Nephron (organoid): Measurements from ENCODE around the gene PSMD12.
"Not testable (repeated sequence)": the region's sequence is repeated elsewhere in the genome, so short reads cannot be mapped to it uniquely, and the experiment has no call there.

ENCODE experiments used
- H3K27ac Mint-ChIP-seq, 3 experiments: 2 replicates each; pipeline ENCODE4 v1.8.0; 2020; ENCODE audit warnings: mixed read lengths in 3 of 3, mild to moderate bottlenecking in 2 of 3, moderate library complexity in 1 of 3
- H3K27me3 Mint-ChIP-seq: 2 replicates; pipeline ENCODE4 v1.8.0; 2021; ENCODE audit warnings: low read depth, mild to moderate bottlenecking, moderate library complexity, mixed read lengths
- H3K36me3 Mint-ChIP-seq: 2 replicates; pipeline ENCODE4 v1.8.0; 2020; ENCODE audit warnings: low read depth, mixed read lengths
- H3K4me1 Mint-ChIP-seq: 2 replicates; pipeline ENCODE4 v1.8.0; 2020; ENCODE audit warnings: mixed read lengths
- H3K4me3 Mint-ChIP-seq, 3 experiments: 2 replicates each; pipeline ENCODE4 v1.8.0; 2020; ENCODE audit warnings: mild to moderate bottlenecking in 3 of 3, mixed read lengths in 3 of 3, moderate library complexity in 2 of 3
- H3K9me3 Mint-ChIP-seq: 2 replicates; pipeline ENCODE4 v1.8.0; 2020; ENCODE audit warnings: mixed read lengths
- TF ChIP-seq, protein P1 (sequence below), 3 experiments: fragments of 200-600 bp; sonication (generic); IDR thresholded peaks; one replicate each; pipeline ENCODE4 v1.5.0; 2021; ENCODE audit warnings: antibody characterized with exemption in 3 of 3; ENCODE audit not compliant: unreplicated experiment in 3 of 3

PSMD12 gene

GRCh38 chr17:67390006-67390645, 23.7 kb upstream of the PSMD12 start:
- TF ChIP-seq, protein P1, sequence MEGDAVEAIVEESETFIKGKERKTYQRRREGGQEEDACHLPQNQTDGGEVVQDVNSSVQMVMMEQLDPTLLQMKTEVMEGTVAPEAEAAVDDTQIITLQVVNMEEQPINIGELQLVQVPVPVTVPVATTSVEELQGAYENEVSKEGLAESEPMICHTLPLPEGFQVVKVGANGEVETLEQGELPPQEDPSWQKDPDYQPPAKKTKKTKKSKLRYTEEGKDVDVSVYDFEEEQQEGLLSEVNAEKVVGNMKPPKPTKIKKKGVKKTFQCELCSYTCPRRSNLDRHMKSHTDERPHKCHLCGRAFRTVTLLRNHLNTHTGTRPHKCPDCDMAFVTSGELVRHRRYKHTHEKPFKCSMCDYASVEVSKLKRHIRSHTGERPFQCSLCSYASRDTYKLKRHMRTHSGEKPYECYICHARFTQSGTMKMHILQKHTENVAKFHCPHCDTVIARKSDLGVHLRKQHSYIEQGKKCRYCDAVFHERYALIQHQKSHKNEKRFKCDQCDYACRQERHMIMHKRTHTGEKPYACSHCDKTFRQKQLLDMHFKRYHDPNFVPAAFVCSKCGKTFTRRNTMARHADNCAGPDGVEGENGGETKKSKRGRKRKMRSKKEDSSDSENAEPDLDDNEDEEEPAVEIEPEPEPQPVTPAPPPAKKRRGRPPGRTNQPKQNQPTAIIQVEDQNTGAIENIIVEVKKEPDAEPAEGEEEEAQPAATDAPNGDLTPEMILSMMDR (IDR thresholded peaks at IDR 0.05; ENCODE audit: unreplicated experiment in 3 of 3) = no peak
- no peak overlapping the region for H3K4me3 Mint-ChIP-seq
- no peaks in the 10 kb centered on the region for H3K9me3 Mint-ChIP-seq
- no peaks in the 10 kb centered on the region for H3K36me3 Mint-ChIP-seq
- peaks cover 9% of the 10 kb centered on the region for H3K4me1 Mint-ChIP-seq
- peak overlapping the region in 2 of 3 experiments; percentile 14 to 31 for H3K27ac Mint-ChIP-seq
- H3K27me3 Mint-ChIP-seq = no peaks in the 10 kb centered on the region

- no peaks in the 10 kb centered on the region for H3K27me3 Mint-ChIP-seq
- H3K27ac Mint-ChIP-seq = no peak overlapping the region
- no peak overlapping the region for H3K4me3 Mint-ChIP-seq
- H3K36me3 Mint-ChIP-seq = no peaks in the 10 kb centered on the region
- TF ChIP-seq, protein P1 (IDR thresholded peaks at IDR 0.05; ENCODE audit: unreplicated experiment in 3 of 3) = no peak
- peaks cover 9% of the 10 kb centered on the region for H3K4me1 Mint-ChIP-seq
- no peaks in the 10 kb centered on the region for H3K9me3 Mint-ChIP-seq
These were observed 22.6 kb upstream of the PSMD12 start for GRCh38 chr17:67388986-67389385.

DNA sequence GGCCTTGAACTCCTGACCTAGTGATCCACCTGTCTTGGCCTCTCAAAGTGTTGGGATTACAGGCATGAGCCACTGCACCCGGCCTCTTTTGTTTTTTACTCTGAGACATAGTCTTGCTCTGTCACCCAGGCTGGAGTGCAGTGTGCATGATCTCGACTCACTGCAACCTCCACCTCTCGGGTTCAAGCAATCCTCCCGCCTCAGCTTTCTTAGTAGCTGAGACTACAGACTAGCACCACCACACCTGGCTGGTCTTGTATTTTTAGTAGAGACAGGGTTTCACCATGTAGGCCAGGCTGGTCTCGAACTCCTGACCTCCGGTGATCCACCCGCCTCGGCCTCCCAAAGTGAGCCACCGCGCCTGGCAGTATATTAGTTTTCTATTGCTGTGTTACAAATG, 22.2 kb upstream of the PSMD12 start:
- not testable (repeated sequence) for H3K9me3 Mint-ChIP-seq, H3K27ac Mint-ChIP-seq, H3K27me3 Mint-ChIP-seq, H3K36me3 Mint-ChIP-seq, H3K4me1 Mint-ChIP-seq, H3K4me3 Mint-ChIP-seq

GRCh38 chr17:67386965-67387551, 20.7 kb upstream of the PSMD12 start:
- Mint-ChIP-seq H3K9me3 (no peaks in the 10 kb centered on the region), H3K36me3 (peaks cover 3% of the 10 kb centered on the region), H3K4me3 (no peak overlapping the region), H3K27ac (no peak overlapping the region), H3K27me3 (no peaks in the 10 kb centered on the region), H3K4me1 (peaks cover 10% of the 10 kb centered on the region)
- TF ChIP-seq, protein P1 (IDR thresholded peaks at IDR 0.05; ENCODE audit: unreplicated experiment in 3 of 3) = peak; percentile 63 to 77 (median 64)

DNA sequence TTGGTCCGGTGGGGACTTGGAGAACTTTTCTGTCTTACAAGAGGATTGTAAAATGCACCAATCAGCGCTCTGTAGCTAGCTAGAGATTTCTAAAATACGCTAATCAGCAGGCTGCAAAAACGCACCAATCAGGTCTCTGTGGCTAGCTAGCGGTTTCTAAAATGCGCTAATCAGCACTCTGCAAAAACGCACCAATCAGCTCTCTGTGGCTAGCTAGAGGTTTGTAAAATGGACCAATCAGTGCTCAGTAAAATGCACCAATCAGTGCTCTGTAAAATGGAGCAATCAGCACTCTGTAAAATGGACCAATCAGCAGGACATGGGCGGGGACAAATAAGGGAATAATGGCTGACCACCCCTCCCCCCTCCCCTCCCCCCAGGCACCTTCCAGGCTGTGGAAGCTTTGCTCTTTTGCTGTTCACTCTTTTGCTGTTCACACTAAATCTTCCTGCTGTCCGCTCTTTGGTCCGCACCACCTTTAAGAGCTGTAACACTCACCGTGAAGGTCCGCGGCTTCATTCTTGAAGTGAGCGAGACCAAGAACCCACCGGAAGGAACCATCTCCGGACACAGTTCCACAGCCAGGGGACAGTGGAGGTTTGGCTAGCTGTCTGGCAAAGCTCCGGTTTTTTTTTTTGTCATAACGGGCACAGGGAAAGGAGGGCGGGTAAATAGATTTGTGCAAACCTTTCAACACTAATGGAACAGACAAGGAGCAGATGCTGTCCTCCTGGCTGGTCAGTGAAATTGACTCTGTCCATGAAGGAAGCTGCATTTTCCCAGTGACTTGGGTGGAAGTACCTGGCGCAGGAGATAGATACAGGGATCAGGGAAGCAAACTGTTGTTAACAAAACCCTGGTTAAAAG, 19.0 kb upstream of the PSMD12 start:
- TF ChIP-seq, protein P1 (IDR thresholded peaks at IDR 0.05; ENCODE audit: unreplicated experiment in 3 of 3) = no peak
- H3K4me3 Mint-ChIP-seq = no peak overlapping the region
- H3K36me3 Mint-ChIP-seq = peaks cover 5% of the 10 kb centered on the region
- no peaks in the 10 kb centered on the region for H3K27me3 Mint-ChIP-seq
- no peak overlapping the region for H3K27ac Mint-ChIP-seq
- H3K4me1 Mint-ChIP-seq = peaks cover 7% of the 10 kb centered on the region
- no peaks in the 10 kb centered on the region for H3K9me3 Mint-ChIP-seq

DNA sequence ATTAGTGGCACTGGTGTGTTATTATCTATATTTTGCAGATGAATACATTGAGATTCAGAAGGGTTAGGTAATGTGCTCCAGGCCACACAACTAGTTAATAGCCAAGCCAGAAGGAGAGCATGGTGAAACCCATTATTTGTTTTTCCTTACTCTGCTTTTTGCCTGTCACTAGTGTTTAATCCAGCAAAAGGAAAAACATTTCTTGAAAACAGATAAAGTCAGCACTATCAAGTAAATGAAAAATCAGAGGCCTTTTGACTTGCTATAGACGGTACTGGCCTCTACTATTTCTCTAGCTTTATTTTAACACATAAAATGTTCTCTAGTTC, 15.5 kb upstream of the PSMD12 start:
- H3K9me3 Mint-ChIP-seq = no peaks in the 10 kb centered on the region
- peak overlapping the region in 2 of 3 experiments; percentile 10 to 45 for H3K4me3 Mint-ChIP-seq
- peaks cover 9% of the 10 kb centered on the region for H3K36me3 Mint-ChIP-seq
- H3K27me3 Mint-ChIP-seq = no peaks in the 10 kb centered on the region
- TF ChIP-seq, protein P1 (IDR thresholded peaks at IDR 0.05; ENCODE audit: unreplicated experiment in 3 of 3) = no peak
- peak overlapping the region; percentile 10 to 81 (median 38) for H3K27ac Mint-ChIP-seq
- peaks cover 13% of the 10 kb centered on the region for H3K4me1 Mint-ChIP-seq
